DND-41 (cell line): Measurements from ENCODE around the gene FAM187B.

Experiments used
- ATAC-seq: fragments of 200-7000 bp; cut with Tn5 transposase; 3 replicates; pipeline ENCODE4 v1.9.1; 2021; ENCODE audit warnings: low read depth; ENCODE audit not compliant: insufficient read depth
- DNase-seq: peaks from one replicate; pipeline ENCODE4 v3.0.0-alpha.2; 2020
- H2AFZ ChIP-seq: 2 replicates; pipeline ENCODE4 v1.6.0; 2012; ENCODE audit warnings: low read depth, low read length
- H3K27ac ChIP-seq: 2 replicates; pipeline ENCODE4 v1.5.1; 2012; ENCODE audit warnings: low read length, inconsistent platforms
- H3K27me3 ChIP-seq: fragments of 200-600 bp; sonication (generic); 2 replicates; pipeline ENCODE4 v1.6.0; 2012; ENCODE audit warnings: low read length, mild to moderate bottlenecking, inconsistent platforms; ENCODE audit not compliant: insufficient read depth, poor library complexity
- H3K36me3 ChIP-seq: 2 replicates; pipeline ENCODE4 v1.5.1; 2012; ENCODE audit warnings: low read length, inconsistent platforms; ENCODE audit not compliant: insufficient read depth
- H3K4me1 ChIP-seq: 2 replicates; pipeline ENCODE4 v1.5.1; 2012; ENCODE audit warnings: mild to moderate bottlenecking, low read length; ENCODE audit not compliant: insufficient read depth
- H3K4me2 ChIP-seq: 2 replicates; pipeline ENCODE4 v1.6.0; 2012; ENCODE audit warnings: mild to moderate bottlenecking, moderate library complexity, low read length, inconsistent platforms; ENCODE audit not compliant: insufficient read depth
- H3K4me3 ChIP-seq, 2 experiments: fragments of 200-600 bp in 1 of 2; shearing (Covaris generic) in 1 of 2; 2 replicates each; pipeline ENCODE4 v1.5.1; 2012 to 2016; ENCODE audit warnings: inconsistent platforms in 2 of 2, low read length in 2 of 2, mild to moderate bottlenecking in 2 of 2, low read depth in 1 of 2, moderate library complexity in 1 of 2
- H3K79me2 ChIP-seq: 2 replicates; pipeline ENCODE4 v1.6.0; 2012; ENCODE audit warnings: low read length, inconsistent platforms; ENCODE audit not compliant: insufficient read depth
- H3K9ac ChIP-seq: 2 replicates; pipeline ENCODE4 v1.6.0; 2012; ENCODE audit warnings: low read depth, mild to moderate bottlenecking, inconsistent platforms, low read length, moderate library complexity
- H3K9me3 ChIP-seq: 2 replicates; pipeline ENCODE4 v1.5.1; 2012; ENCODE audit warnings: low read length, moderate library complexity, mild to moderate bottlenecking, inconsistent platforms; ENCODE audit not compliant: insufficient read depth, severe bottlenecking
- H4K20me1 ChIP-seq: 2 replicates; pipeline ENCODE4 v1.6.0; 2012; ENCODE audit warnings: low read length; ENCODE audit not compliant: insufficient read depth
- CTCF ChIP-seq: IDR thresholded peaks from 2 replicates; pipeline ENCODE4 v1.5.1; 2012; ENCODE audit warnings: borderline replicate concordance, low read length, moderate library complexity, mild to moderate bottlenecking; ENCODE audit not compliant: poor library complexity, severe bottlenecking; ENCODE audit errors: extremely low read depth
- EZH2 ChIP-seq: IDR thresholded peaks from 3 replicates; pipeline ENCODE4 v1.6.1; 2012; ENCODE audit warnings: borderline replicate concordance, low read depth, mild to moderate bottlenecking, moderate library complexity, low read length, inconsistent platforms; ENCODE audit not compliant: severe bottlenecking

The FAM187B gene

DNA sequence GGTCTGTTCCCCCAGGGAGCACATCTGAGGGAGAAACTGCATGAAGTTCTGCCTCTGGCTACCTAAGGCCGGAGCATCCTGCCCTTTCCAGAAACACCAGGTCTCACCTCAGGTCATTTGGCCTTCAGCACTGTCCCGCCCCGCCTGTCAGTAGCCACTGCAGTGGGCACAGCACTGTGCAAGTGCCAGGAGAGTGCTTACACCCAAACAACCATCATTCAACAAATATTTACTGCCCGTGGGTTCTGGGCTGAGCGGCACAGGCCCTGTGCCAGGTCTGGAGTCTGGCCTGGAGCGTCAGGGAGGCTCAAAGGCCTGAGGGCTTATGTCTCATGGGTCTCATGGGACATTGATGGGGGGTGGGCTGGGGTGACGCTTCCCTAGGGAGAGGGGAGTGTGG, 43.0 kb upstream of the FAM187B start:
- no peak overlapping the region for H2AFZ ChIP-seq
- peaks cover 21% of the 10 kb centered on the region for H4K20me1 ChIP-seq
- H3K4me1 ChIP-seq = peaks cover 26% of the 10 kb centered on the region
- no peak overlapping the region for H3K27ac ChIP-seq
- peaks cover 42% of the 10 kb centered on the region for H3K79me2 ChIP-seq
- ATAC-seq (no peak), DNase-seq (no peak)
- H3K4me3 ChIP-seq = no peak overlapping the region
- H3K36me3 ChIP-seq = peaks cover 69% of the 10 kb centered on the region
- no peak overlapping the region for H3K4me2 ChIP-seq
- H3K9me3 ChIP-seq = no peaks in the 10 kb centered on the region
- TF ChIP-seq CTCF (no peak), EZH2 (no peak)
- H3K27me3 ChIP-seq = no peaks in the 10 kb centered on the region
- H3K9ac ChIP-seq = no peak overlapping the region; the same call in 1 of the 2 replicates

DNA sequence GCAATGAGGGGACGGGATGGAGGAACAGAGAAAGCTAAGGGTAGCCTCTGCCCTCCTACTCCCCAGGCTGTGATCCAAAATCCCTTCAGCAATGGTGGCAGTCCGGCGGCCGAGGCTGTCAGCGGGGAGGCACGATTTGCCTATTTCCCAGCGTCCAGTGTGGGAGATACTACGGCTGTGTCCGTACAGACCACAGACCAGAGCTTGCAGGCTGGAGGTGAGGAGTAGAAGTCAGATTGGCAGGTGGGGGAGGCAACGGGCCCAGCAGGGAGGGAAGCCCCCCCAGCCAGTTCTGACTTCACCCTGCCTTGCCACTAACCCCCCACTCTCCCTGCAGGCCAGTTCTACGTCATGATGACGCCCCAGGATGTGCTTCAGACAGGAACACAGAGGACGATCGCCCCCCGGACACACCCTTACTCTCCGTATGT, 41.9 kb upstream of the FAM187B start:
- peak overlapping the region; percentile 92; the same call in 1 of the 2 replicates for H3K9ac ChIP-seq
- H4K20me1 ChIP-seq = peaks cover 24% of the 10 kb centered on the region
- H3K36me3 ChIP-seq = peaks cover 64% of the 10 kb centered on the region
- peaks cover 32% of the 10 kb centered on the region for H3K4me1 ChIP-seq
- DNase-seq (no peak), ATAC-seq (no peak)
- no peak for TF ChIP-seq CTCF
- no peak for TF ChIP-seq EZH2
- H3K27ac ChIP-seq = no peak overlapping the region
- no peaks in the 10 kb centered on the region for H3K9me3 ChIP-seq
- no peaks in the 10 kb centered on the region for H3K27me3 ChIP-seq
- H2AFZ ChIP-seq = no peak overlapping the region
- H3K79me2 ChIP-seq = peaks cover 42% of the 10 kb centered on the region
- H3K4me2 ChIP-seq = peak overlapping the region; percentile 91
- peak overlapping the region in 1 of 2 experiments; percentile 91; a peak in 2 of 4 replicates for H3K4me3 ChIP-seq

GRCh38 chr19:35269438-35270117, 41.0 kb upstream of the FAM187B start:
- H3K4me1 ChIP-seq = peaks cover 32% of the 10 kb centered on the region
- TF ChIP-seq CTCF (peak; percentile 61), EZH2 (no peak)
- H3K9me3 ChIP-seq = no peaks in the 10 kb centered on the region
- DNase-seq = peak; percentile 74
- peak overlapping the region; percentile 93 for H3K27ac ChIP-seq
- peak overlapping the region; percentile 92 for H3K9ac ChIP-seq
- H3K36me3 ChIP-seq = peaks cover 57% of the 10 kb centered on the region
- peak overlapping the region; percentile 91 for H3K4me2 ChIP-seq
- peaks cover 30% of the 10 kb centered on the region for H4K20me1 ChIP-seq
- no peaks in the 10 kb centered on the region for H3K27me3 ChIP-seq
- peak; percentile 62 for ATAC-seq
- H3K79me2 ChIP-seq = peaks cover 42% of the 10 kb centered on the region
- H2AFZ ChIP-seq = peak overlapping the region; percentile 83
- peak overlapping the region; percentile 61 to 91; a peak in 3 of 4 replicates for H3K4me3 ChIP-seq
